ENCODE data around the gene SPATA33.
"Not testable (repeated sequence)": the region's sequence is repeated elsewhere in the genome, so short reads cannot be mapped to it uniquely, and the experiment has no call there.

SPATA33 gene

DNA sequence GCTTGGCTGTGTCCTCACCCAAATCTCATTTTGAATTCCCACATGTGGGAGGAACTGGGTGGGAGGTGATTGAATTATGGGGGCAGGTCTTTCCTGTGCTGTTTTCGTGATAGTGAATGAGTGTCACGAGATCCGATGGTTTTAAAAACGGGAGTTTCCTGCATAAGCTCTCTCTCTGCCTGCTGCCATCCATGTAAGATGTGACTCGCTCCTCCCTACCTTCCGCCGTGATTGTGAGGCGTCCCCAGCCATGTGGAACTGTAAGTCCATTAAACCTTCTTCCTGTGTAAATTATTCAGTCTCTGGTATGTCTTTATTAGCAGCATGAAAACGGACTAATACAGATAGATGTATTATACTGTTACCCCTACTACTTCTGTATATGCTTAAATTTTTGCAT is 3.6 kb downstream of the SPATA33 start:
- DNase-seq (ENCODE audit: low read depth, low spot score), result no peak

GRCh38 chr16:89664238-89664637 is 6.6 kb downstream of the SPATA33 start:
- DNase-seq (ENCODE audit: low read depth, low spot score), result not testable (repeated sequence)

DNA sequence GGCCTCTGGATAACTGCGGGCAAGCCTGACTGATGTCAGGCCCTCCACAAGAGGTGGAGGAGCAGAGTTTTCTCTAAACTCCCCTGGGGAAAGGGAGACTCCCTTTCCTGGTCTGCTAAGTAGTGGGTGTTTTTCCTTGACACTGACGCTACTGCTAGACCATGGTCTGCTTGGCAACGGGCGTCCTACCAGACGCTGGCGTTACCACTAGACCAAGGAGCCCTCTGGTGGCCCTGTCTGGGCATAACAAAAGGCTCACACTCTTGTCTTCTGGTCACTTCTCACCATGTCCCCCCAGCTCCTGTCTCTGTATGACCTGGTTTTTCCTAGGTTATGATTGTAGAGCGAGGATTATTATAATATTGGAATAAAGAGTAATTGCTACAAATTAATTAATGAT is 9.4 kb downstream of the SPATA33 start:
- DNase-seq (ENCODE audit: low read depth, low spot score), result not testable (repeated sequence)

GRCh38 chr16:89667633-89668032 is 10.0 kb downstream of the SPATA33 start:
- no peak for DNase-seq (ENCODE audit: low read depth, low spot score)

- no peak for DNase-seq (ENCODE audit: low read depth, low spot score)
These were observed 11.1 kb downstream of the SPATA33 start for GRCh38 chr16:89668790-89669158.

- no peak for DNase-seq (ENCODE audit: low read depth, low spot score)
These were observed 12.1 kb downstream of the SPATA33 start for GRCh38 chr16:89669755-89670154.

GRCh38 chr16:89670496-89671431 is 13.1 kb downstream of the SPATA33 start:
- DNase-seq (ENCODE audit: low read depth, low spot score), result no peak

GRCh38 chr16:89671565-89671964 is 13.9 kb downstream of the SPATA33 start:
- DNase-seq (ENCODE audit: low read depth, low spot score), result not testable (repeated sequence)

DNA sequence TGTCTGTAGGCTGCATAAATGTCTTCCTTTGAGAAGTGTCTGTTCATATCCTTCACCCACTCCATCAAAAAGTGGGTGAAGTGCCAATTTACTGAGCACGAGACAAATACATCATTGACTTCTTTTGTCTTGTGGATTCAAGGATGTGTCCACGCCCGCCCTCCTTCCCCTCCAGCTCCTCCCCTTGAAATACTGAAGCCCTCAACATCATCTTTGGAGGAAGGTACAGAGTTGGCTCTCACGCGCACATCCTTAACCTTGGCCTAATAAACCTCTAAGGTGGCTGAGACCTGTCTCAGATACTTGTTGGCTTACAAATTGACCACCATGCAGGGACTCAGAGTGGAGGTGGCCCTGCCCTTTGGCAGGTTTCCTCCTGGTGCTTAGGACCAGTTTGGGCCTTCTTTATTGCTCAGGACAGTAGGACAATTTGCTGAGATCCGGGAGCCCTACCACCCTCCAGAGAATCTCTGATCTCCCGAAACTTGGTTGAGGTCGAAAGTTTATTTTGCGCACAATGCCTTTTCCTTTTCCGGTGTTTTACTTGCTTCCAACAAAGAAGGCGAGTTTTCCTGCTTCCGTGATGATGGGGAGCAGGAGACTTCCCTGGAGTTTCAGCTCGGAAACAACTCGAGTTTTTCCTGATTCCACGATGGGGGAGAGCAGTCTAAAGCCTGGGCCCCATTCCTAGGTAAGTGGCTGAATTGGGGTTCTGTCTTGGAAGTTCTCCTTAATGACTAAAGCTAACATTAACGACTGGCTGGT is 14.7 kb downstream of the SPATA33 start:
- DNase-seq (ENCODE audit: low read depth, low spot score), result no peak

DNA sequence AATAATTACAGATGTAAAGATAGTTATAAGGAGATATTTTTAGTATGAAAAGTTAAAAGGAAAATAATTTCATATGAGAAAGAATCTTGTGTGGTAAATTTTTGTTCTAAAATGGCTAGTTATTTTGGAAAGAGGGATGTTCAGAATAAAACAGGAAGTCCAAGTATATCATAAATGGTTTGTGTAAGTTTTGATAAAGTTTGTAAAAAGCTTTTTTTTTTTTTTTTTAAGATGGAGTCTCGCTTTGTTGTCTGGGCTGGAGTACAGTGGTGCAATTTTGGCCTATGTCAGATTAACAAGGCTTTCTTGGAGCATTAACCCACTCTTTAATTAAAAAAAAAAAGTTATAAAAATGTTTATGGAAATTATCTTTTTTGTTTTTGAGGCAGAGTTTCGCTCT is 20.6 kb downstream of the SPATA33 start:
- no peak for DNase-seq (ENCODE audit: low read depth, low spot score)

DNA sequence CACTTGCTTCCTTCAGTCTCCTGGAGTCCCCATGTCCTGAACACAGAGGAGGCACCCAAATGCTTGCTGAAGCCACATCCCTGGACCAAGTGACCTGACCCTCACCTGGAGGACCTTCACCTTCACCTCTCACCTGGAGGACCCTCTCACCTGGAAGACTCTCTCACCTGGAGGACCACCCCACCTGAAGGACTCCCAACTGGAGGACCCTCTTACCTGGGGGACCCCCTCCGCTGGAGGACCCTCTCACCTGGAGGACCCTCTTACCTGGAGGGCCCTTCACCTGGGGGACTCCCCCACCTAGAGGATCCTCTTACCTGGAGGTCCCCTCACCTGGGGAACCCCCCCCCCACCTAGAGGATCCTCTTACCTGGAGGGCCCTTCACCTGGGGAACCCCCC is 28.3 kb downstream of the SPATA33 start:
- no peak for DNase-seq (ENCODE audit: low read depth, low spot score)

- peak; percentile 81 for DNase-seq (ENCODE audit: low read depth, low spot score)
These were observed 29.0 kb downstream of the SPATA33 start, which contains the start of gene CDK10 for GRCh38 chr16:89686520-89687091. TSS of gene CDK10 (plus strand) at chr16:89686689. CDS start at chr16:89686711, 22 bp downstream.

DNA sequence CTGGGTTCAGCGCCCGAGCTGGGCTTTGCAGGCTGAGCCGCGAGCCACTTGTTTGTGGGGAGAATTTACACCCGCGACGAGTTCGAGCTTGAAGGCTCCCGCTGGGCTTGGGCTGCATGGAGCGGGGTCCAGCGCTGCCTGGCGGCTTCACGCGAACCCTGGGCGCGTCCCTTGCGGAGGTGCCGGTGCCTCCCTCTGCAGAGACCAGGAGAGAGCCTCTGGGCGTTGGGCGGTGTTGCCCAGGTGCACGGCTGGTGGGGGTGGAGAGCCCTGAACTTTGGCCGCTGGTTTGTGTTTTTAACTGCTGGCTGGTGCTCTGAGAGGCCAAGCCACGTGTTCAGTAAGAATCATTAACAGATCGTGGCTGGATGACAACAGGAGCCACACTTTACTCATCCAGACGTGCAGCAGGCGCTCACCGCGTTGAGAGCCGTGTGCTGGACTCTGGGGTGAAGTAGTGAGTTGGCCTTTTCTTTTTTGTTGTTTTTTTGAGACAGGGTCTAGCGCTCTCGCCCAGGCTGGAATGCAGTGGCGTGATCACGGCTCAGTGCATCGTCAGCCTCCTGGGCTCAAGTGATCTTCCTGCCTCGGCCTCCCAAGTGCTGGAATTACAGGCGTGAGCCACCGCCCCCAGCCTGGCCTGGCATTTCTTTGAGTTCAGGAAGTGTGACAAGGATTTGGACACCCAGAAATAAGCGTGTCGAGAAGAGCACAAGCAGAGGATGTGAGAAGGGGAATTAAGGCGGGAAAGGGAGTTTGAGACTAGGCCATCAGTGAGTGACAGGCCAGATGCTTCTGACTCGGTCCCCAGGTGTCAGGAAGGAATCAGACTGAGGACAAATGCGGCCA is 29.7 kb downstream of the SPATA33 start:
- no peak for DNase-seq (ENCODE audit: low read depth, low spot score)

DNA sequence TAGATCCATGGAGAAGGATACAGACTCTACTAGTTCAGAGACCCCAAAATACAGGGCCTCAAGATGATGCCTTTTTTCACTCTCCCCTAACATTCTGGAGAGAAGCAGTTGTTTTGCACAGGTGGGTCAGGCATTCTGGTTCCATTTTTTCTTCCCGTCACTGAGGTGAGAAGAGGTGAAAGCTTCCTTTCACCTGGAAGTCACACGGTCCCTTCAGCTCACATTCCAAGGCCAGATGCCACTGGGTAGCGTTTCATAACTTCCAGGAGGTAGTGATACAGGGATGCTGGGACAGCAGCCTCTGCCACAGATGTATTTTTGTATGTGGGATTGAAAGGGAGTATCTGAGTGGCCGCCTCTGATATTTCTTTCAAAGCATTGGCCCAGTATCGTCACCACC is 30.8 kb downstream of the SPATA33 start:
- DNase-seq (ENCODE audit: low read depth, low spot score), result no peak

- DNase-seq (ENCODE audit: low read depth, low spot score), result no peak
These were observed 31.5 kb downstream of the SPATA33 start for GRCh38 chr16:89689142-89689541.

- not testable (repeated sequence) for DNase-seq (ENCODE audit: low read depth, low spot score)
These were observed 32.0 kb downstream of the SPATA33 start for GRCh38 chr16:89689621-89690020.

- no peak for DNase-seq (ENCODE audit: low read depth, low spot score)
These were observed 32.8 kb downstream of the SPATA33 start for GRCh38 chr16:89690392-89690901.

DNA sequence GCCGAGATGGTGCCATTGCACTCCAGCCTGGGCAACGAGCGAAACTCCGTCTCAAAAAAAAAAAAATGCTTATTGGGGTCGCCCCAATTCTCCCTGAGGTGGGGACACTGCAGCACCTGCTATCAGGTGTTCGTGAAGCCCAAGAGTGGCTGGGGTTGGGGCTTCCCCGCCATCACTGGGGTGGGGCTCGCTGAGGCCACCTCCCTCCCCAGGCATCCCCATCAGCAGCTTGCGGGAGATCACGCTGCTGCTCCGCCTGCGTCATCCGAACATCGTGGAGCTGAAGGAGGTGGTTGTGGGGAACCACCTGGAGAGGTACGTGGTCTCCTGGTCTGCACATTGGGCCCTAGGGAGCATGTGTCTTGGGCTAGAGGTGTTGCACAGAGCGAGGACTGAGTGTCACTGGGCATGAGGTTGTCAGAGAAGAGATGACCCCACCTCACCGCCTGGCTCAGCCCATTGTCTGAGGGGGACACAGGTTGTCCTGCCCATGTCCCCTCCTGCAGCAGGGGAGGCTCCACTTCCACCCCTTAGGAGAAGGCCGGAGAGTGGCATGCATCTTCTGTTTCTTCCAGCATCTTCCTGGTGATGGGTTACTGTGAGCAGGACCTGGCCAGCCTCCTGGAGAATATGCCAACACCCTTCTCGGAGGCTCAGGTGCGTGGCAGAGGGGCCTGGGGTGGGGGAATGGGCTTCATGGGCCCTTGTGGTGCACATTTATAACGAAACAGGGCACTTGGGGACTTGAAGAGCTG is 33.8 kb downstream of the SPATA33 start:
- DNase-seq (ENCODE audit: low read depth, low spot score), result no peak

DNA sequence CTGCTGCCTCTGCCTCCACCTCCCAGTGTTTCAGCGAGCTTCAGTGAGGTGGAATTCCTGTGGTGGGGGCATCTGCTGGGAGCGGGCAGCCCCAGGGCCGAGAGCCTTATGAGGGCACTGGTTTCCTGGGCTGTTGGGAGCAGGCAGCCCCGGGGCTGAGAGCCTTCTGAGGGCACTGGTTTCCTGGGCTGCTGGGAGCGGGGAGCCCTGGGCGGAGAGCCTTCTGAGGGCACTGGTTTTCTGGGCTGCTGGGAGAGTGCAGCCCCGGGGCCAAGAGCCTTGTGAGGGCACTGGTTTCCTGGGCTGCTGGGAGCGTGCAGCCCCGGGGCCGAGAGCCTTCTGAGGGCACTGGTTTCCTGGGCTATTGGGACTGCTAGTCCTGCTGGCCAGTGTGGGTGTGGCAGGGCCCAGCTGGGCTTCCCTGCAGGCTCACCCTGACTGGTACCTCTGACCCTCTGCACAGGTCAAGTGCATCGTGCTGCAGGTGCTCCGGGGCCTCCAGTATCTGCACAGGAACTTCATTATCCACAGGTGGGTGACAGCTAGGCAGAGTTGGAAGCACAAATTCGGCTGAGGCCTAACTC is 34.4 kb downstream of the SPATA33 start:
- no peak for DNase-seq (ENCODE audit: low read depth, low spot score)

DNA sequence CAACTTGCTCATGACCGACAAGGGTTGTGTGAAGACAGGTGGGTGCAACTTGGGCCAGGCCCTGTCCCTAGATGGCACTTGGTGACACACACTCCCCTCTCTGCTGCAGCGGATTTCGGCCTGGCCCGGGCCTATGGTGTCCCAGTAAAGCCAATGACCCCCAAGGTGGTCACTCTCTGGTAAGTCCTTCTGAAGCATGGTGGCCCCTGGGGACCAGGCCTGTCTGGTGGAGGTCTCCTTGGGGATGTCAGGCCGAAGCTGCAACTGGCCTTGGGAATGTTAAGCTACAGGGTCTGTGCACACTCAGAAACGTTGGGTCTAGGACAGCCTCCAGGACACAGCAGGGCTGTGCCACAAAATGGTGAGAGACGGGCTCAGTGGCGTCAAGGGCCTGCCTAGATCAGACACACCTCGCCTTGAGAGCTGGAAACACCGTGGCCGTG is 35.7 kb downstream of the SPATA33 start:
- no peak for DNase-seq (ENCODE audit: low read depth, low spot score)

Data from smooth muscle cell of the brain vasculature (primary cell).